Measurements from ENCODE around the gene PLD4.
A peak's percentile ranks its signal among the peaks of the same experiment; 100 is the strongest.
"Not testable (repeated sequence)": the region's sequence is repeated elsewhere in the genome, so short reads cannot be mapped to it uniquely, and the experiment has no call there.

PLD4 gene

DNA sequence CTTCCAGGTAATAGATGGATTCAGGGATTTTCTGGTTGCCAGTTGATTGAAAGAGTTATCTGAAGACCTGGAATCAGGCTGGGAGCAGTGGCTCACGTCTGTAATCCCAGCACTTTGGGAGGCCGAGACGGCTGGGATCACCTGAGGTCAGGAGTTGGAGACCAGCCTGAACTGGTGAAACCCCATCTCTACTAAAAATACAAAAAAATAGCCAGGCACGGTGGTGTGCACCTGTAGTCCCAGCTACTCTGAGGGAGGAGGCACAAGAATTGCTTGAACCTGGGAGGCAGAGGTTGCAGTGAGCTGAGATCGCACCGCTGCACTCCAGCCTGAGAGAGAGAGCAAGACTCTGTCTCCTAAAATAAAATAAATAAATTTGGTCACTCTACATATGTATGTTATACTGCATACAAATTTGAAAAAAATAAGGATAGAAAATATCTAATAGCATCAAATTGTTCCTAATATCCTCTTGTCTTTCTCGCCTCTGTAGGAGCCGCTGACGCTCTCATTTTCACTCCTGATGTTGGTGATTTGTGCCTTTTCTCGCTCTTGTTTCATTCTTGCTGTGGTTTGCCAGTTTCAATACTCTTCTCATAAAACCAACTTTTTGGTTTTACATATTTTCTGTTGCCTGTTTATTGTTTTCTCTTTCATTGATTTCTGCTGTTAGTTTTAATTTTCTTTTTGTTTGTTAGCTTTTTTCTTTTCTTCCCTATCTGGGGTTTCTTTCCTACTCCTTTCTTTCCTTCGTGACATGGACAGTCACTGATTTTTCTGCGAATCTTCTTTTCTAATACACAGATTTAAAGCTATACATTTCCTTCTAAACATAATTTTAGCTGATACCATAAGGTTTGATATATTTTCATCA lies 23.8 kb upstream of the PLD4 start:
- DNase-seq: no peak

DNA sequence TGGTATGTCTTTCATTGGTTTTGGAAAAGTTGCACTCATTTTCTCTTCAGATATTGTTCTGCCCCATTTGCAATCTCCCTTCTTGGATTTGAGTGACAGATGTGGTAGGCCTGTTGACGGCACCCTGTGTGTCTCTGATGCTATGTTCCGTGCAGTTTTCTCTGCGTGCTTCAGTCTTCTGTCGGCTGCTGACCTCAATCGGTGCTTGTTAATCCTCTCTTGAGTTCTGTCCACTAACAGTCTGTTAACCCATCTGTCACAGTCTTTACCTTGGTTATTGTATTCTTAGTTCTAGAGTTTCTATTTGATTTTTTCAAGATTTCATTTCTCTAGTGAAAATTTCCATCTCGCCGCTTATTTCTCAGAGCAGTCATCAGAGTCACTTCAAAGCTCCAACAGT lies 20.7 kb upstream of the PLD4 start:
- no peak for DNase-seq

DNA sequence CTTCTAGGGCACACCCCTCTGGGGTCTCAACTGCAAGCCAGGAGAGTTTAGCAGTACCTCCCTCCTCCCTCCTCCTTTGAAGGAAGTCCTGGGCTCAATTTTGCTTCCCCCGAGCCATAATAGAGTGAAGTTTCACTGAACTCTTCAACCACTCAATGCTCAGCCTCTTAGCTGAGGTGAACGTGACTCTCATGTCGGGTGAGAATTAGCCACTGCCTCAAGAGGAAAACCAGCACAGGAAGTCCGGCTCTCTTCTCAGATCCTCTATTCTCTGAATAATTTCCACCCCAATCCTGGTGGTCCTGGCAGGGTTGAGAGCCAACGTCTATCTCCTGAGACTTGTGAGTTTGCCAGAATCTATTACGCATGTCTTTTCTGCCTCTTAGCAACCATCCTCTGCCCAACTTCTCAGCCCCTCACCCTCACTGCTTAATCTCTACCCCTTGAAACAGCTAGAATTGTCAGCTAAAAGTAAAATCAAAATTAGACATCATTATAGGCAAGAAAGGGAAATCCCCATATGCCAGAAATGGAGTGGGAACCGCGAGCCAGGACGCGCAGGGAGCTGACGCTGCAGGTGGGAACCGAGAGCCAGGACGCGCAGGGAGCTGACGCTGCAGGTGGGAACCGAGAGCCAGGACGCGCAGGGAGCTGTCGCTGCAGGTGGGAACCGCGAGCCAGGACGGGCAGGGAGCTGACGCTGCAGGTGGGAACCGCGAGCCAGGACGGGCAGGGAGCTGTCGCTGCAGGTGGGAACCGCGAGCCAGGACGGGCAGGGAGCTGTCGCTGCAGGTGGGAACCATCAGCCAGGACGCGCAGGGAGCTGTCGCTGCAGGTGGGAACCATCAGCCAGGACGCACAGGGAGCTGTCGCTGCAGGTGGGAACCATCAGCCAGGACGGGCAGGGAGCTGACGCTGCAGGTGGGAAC lies 19.8 kb upstream of the PLD4 start:
- not testable (repeated sequence) for DNase-seq

DNA sequence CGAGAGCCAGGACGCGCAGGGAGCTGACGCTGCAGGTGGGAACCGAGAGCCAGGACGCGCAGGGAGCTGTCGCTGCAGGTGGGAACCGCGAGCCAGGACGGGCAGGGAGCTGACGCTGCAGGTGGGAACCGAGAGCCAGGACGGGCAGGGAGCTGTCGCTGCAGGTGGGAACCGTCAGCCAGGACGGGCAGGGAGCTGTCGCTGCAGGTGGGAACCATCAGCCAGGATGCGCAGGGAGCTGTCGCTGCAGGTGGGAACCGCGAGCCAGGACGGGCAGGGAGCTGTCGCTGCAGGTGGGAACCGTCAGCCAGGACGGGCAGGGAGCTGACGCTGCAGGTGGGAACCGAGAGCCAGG lies 19.1 kb upstream of the PLD4 start:
- DNase-seq: not testable (repeated sequence)

DNA sequence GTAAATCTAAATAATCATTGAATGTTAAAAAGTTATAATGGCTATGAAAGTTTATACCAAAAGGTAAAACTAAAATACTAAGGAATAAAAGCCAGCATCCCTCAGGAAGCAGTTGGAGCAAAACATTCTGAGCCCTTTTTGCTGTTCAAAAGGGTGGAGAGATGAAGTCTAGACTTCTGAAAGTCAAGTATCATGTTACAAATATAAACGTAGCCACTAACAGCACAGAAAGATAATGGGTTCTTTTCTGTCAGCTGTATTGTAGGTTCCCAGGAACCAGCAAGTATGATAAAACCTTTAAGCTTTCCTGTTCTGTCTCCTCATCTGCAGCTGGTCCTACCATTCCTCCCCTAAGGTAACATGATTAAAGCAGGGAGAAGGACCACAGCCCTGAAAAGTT lies 16.4 kb upstream of the PLD4 start:
- DNase-seq: peak; percentile 16

DNA sequence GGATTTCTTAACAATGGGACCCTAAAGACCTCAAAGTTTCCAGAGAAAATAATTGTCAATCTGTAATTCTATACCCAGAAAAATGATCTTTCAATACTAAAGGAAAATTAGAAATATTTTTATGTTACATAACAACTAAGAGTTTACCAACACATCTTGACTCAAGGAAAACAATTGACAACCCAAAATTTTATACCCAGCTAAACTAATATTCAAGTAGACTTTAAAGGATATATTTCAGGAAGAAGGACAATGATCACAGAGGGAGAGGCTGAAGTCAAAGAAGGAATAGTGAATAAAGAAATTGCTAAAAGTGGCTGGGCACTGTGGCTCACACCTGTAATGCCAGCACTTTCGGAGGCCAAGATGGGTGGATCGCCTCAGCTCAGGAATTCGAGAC lies 12.6 kb upstream of the PLD4 start:
- DNase-seq: no peak

DNA sequence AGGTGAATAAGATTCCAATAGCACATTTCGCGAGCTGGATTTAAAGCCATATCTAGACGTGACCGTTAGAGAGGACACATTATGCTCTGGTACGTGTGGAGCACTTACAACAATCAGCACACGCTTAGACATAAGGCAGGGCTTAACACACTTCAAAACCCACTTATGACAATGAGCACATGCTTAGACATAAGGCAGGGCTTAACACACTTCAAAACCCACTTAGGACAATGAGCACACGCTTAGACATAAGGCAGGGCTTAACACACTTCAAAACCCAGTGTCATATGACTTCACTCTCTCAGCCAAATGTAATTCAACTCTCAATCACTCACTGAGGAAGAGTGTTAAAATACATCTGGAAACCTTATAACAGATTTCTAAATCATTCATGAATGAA lies 11.2 kb upstream of the PLD4 start:
- no peak for DNase-seq

DNA sequence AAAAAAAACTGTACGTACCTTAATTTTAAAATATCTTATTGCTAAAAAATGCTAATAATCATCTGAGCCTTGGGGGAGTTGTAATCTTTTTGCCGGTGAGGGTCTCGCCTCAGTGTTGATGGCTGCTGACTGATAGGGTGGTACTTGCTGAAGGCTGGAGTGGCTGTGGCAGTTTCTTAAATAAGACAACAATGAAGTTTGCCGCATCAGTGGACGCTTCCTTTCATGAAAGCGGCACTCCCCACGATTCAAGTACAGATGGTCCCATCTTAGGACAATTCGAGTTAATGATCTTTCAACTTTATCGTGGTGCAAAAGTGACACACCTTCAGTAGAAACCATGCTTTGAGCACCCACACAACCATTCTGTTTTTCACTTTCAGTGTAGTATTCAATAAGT lies 7.6 kb upstream of the PLD4 start:
- DNase-seq: no peak

DNA sequence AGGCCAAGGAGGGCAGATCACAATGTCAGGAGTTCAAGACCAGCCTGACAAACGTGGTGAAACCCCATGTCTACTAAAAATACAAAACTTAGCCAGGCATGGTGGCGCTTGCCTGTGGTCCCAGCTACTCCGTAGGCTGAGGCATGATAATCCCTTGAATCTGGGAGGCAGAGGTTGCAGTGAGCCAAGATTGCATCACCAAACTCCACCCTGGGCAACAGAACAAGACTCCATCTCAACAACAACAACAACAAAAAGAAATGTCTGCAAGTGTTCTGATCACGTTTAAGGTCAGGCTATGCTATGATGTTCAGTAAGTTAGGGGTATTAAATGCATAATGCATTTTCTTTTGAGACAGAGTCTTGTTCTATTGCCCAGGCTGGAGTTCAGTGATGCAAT lies 6.7 kb upstream of the PLD4 start:
- DNase-seq: no peak

DNA sequence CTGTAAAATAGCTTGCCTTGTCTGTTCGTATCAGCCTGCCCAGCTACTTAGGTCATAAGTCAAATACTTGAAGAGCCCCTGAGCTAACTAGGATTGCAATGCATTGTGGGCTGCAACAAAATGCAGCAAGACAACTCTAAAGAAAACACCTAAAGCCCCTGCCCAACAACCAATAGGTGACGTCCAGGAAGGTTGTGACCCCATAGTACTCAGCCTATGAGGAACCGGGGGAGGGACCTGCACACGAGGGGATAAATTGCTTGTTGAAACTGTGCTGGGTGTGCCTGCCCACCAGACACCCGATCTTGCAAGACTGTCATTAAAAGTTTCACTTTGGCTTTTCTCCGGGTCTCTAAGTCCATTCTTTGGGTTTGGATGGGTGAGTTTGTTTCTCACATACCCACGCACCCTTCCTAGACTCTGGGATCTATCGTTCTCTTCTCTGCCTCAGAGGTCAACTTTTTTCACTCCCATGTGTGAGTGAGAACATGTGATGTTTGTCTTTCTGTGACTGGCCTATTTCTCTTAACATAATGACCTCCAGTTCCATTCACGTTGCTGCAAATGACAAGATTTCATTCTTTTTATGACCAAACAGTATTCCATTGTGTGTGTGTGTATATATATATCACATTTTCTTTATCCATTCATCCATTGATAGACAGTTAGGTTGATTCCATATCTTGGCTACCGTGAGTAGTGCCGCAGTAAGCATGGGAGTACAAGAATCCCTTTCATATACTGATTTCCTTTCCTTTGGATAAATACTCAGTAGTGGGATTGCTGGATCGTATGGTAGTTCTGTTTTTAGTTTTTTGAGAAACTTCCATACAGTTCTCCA lies 5.3 kb upstream of the PLD4 start:
- not testable (repeated sequence) for DNase-seq

DNA sequence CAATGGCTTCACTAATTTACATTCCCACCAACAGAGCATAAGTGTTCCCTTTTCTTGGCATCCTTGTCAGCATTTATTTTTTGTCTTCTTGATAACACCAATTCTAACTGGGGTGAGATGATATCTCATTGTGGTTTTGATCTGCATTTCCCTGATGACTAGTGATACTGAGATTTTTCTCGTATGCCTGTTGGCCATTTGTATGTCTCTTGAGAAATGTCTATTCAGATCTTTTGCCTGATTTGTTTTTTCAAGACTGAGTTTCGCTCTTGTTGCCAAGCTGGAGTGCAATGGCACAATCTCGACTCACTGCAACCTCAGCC lies 4.7 kb upstream of the PLD4 start:
- no peak for DNase-seq

DNA sequence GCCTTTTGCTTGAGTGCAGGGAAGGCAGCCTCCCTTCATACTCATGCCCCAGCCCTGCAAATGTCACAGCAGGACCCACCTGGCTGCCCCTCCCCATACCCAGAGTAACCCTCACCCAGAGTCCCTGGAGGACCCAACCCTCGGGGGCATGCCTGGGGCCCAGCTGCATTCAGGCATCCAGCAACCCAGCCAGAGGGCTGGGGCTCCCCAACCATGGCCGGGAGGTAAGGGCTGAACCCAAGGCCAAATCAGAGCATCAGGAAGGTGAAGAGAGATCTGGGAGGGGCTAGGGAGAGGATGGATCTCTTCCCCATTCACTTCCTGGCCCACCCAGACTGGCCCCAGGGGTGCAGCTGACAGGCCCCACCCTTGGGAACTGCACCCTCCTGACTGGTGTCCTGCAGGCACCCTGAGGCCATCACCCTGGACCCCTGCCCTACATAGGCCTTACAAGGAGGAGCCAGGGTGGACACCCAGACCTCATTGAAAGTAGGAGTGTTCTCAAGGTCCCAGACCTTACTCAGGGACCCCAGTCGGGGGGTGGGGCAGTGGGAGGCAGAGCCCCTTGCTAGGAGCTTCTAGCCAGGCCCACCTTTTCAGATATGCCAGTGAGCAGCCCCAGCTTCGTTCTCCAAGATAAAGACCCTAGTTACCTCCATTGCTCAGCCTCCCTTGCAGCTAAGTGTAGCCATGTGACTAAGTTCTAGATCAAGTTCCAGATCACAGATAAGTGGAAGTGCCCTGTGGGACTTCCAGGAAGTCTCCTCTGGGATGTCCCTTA lies 849 bp upstream of the PLD4 start:
- no peak for DNase-seq

DNA sequence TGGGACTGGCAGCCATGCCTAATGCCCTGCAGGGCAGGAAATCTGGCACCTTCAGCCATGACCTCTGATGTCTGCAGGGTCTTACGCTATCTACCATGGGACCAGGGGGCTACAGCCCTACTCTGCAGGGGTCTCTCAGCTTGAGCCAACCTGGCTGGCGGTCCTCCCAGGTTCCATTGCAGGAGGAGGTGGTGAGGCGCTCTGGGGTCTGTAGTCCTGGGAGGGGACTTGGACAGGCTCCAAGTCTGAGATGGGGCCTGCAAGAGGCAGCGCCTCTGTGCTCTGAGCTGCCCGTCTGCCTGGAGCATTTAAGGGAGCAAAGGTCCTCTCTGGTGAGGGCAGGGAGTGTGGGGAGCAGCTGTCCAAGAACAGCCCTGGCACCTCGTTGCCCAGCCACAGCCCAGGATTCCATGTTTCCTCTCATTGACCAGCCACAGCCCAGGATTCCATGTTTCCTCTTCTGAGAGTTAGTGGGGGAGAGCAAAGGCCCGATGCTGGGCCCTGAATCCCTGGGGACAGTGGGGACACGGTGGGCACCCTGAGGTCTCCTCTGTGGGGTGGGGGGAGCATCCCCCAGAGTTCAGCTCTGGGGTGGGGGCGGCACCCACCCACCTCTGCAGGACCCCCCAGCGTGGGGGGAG lies 655 bp downstream of the PLD4 start:
- DNase-seq: no peak

DNA sequence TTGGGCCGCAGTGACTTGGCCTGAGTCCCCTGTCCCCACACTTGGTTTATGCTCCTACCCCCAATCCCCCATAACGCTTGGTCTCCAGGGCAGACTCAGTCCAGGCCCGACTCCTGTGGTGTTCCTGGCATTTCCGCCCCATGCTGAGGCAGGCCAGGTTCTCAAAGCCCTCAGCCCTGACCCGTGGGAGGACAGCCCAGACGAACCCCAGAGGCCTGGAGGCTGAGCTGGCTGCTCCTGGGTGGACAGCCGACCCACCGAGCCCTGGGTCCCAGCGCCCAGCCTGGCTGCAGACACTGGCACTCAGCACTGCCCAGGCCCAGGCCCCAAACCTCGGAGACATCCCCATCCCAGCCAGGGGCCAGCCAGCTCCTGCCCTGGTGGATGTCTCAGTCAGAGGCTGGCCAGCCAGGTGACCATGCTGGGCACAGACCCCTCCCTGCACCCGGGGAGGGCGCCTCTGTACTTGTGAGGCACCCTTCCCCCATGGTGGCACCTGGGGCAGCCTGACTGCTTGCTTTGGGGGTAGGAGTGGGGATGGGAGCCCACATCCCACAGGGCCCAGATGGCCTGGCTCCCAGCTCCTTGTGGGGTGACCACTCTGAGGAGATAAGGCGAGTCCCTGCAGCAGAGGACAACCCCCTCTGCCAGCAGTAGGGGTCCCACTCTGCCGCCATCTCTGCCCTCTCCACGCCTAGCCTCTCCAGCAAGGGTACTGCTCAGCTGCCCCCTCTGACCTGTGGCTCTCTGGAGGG lies 1.4 kb downstream of the PLD4 start:
- DNase-seq: no peak

DNA sequence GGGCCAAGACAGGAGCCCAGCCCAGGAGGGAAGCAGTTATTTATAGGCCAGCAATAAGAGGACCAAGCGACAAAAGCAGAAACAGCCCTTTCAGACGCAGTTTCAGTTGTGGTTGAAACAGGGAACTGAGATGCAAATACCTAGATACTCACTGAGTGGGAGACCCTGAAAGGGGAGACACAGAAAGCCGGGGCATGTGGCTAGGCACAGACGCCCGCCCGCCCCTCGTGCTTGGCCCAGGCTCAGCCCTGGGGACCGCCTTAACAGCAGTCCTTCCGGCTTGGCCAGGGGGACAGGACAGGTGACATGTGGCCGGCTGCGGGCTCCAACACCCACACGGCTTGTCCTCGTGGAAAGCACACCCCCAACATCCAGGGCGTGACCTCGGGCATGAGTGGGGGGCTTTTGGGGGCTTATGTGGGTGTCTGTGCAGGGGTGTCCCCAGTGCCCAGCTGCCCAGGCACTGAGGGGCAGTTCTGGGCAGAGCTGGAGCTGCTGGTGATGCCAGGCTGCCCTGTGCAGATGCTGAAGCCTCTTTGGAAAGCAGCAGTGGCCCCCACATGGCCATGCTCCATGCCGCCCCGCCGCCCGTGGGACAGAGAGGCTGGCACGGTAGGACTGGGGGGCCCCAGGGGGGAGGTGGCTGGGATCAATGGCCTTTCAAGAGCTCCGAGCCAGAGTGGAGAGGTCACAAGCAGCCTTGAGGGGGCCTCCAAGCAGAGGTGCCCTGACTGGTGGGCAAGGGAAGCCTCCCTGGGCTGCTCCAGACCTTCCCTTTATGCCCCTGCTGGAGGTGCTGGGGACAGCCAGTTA lies 2.1 kb downstream of the PLD4 start:
- no peak for DNase-seq

DNA sequence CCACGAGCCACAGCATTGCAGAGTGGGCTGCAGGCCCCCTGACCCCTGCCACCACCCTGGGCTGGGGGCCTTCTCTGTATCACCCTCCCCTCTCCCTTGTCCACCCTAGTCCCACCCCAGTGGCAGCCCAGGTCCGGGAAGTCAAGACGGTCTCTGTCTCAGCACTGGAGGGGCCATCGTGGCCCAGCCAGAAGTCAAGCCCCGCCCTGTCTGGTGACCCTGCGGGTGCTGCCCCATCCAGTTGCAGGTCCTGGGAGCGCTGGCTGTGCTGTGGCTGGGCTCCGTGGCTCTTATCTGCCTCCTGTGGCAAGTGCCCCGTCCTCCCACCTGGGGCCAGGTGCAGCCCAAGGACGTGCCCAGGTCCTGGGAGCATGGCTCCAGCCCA lies 2.7 kb downstream of the PLD4 start:
- no peak for DNase-seq

DNA sequence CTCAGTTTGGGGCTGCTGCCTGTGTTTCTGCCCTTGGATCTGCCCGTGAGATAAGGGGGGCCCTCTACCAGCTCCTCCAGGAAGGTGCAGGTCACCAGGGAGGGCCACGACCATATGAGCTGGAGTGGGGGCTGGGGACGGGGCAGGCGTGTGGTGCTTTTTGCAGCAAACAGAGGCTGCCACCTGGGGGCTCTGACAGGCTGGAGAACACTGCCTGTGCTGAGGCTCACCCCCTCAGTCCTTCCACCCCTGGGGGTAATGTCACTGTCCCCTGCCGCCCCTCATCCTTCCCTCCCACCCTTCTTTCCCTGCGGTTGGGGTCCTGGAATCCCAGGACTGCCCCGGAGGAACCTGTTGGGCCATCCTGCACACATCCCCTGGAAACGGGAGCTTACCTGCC lies 3.2 kb downstream of the PLD4 start:
- no peak for DNase-seq

DNA sequence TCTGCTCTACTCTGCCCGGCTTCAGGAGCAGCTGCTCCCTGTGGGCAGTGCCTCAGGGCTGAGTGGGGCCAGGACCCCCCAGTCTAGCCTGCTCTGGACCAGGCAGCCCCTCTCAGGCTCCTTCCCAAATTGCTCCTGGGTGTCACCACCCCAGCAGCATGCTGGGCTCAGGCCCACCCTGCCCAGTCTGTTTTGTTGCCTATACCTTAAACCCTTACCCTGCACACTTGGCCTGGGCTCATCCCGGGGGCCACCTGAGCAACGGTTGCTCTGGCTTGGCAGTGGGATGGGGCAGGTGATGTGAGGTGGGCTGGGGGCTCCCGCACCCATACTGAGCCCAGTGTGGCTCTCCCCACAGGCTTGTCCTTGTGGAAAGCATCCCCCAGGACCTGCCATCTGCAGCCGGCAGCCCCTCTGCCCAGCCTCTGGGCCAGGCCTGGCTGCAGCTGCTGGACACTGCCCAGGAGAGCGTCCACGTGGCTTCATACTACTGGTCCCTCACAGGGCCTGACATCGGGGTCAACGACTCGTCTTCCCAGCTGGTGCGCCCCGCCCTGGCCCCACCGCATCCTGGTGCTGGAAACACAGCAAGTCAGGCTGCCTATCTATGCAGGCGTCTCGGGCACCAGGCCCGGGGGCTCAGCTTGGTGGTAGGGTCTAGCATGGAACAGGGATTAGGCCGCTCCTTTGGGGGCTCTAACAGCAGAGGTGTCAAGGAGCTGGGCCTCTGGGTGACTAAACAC lies 3.9 kb downstream of the PLD4 start:
- DNase-seq: no peak
